Activated CD4-positive, alpha-beta T cell treated with anti-CD3 and anti-CD28 coated beads for 1 hour (primary cell): Measurements from ENCODE around the gene SPA17.

Experiments used
- DNase-seq: peaks from one replicate; pipeline ENCODE4 v3.0.0-alpha.2; 2020

Gene SPA17

GRCh38 chr11:124727474-124727873 lies 53.8 kb downstream of the SPA17 start:
- no peak for DNase-seq

GRCh38 chr11:124728134-124728533 lies 54.4 kb downstream of the SPA17 start:
- no peak for DNase-seq

GRCh38 chr11:124729571-124729970 lies 55.9 kb downstream of the SPA17 start:
- DNase-seq = no peak

- no peak for DNase-seq
Measured at GRCh38 chr11:124732230-124732629, 58.5 kb downstream of the SPA17 start.

- DNase-seq = no peak
Measured at GRCh38 chr11:124736736-124737135, 63.0 kb downstream of the SPA17 start.

GRCh38 chr11:124737638-124738305 lies 64.1 kb downstream of the SPA17 start:
- no peak for DNase-seq

- DNase-seq = no peak
Measured at GRCh38 chr11:124738713-124739478, 65.2 kb downstream of the SPA17 start.

GRCh38 chr11:124739479-124740276 lies 66.0 kb downstream of the SPA17 start, which contains the start of gene NRGN:
Gene NRGN, plus strand, starts transcription at chr11:124739942. Its CDS starts 143 bp downstream, at chr11:124740085.
- peak; percentile 70 for DNase-seq

GRCh38 chr11:124740277-124740882 lies 66.7 kb downstream of the SPA17 start:
- DNase-seq = peak; percentile 30

- no peak for DNase-seq
Measured at GRCh38 chr11:124742555-124742954, 68.9 kb downstream of the SPA17 start.

GRCh38 chr11:124743050-124743449 lies 69.3 kb downstream of the SPA17 start:
- DNase-seq = no peak

GRCh38 chr11:124745270-124745834 lies 71.6 kb downstream of the SPA17 start:
- DNase-seq = no peak

- no peak for DNase-seq
Measured at GRCh38 chr11:124745835-124746620, 72.3 kb downstream of the SPA17 start.

GRCh38 chr11:124746621-124747243 lies 73.0 kb downstream of the SPA17 start:
- peak; percentile 63 for DNase-seq
